ENCODE results near the gene PGLYRP1.

The PGLYRP1 gene

GRCh38 chr19:46068345-46069258 is 45.7 kb upstream of the PGLYRP1 start (continued):
- TF ChIP-seq ZNF398 (tag by site-specific recombination; IDR thresholded peaks at IDR 0.05), result peak; percentile 60
- TF ChIP-seq ZNF366 (tag by site-specific recombination; conservative IDR thresholded peaks at IDR 0.05), result peak; percentile 94
- no peak for TF ChIP-seq ZNF544 (tag by site-specific recombination; IDR thresholded peaks at IDR 0.05)
- TF ChIP-seq ZIC2 (tag by site-specific recombination; IDR thresholded peaks at IDR 0.05), result peak; percentile 47
- TF ChIP-seq HIC1 (tag by site-specific recombination; IDR thresholded peaks at IDR 0.05), result peak; percentile 29; the same call in 1 of the 2 replicates
- peak; percentile 45; the same call in 1 of the 2 replicates for TF ChIP-seq ZFP37 (tag by site-specific recombination; IDR thresholded peaks at IDR 0.05)
- no peak for TF ChIP-seq ZNF174 (tag by site-specific recombination; IDR thresholded peaks at IDR 0.05)
- TF ChIP-seq MZF1 (tag by site-specific recombination; IDR thresholded peaks at IDR 0.05; ENCODE audit: borderline replicate concordance), result 0 out of 2 replicates have a peak, but pooled peaks have one; percentile 24
- TF ChIP-seq ZNF660 (tag by site-specific recombination; IDR thresholded peaks at IDR 0.05), result peak; percentile 75
- TF ChIP-seq HOXD13 (CRISPR knock-in tag; IDR thresholded peaks at IDR 0.05; ENCODE audit: borderline replicate concordance), result peak; percentile 33; the same call in 1 of the 2 replicates
- TF ChIP-seq ZNF571 (tag by site-specific recombination; IDR thresholded peaks at IDR 0.05), result no peak
- TF ChIP-seq ZNF513 (tag by site-specific recombination; IDR thresholded peaks at IDR 0.05), result peak; percentile 49; the same call in 1 of the 2 replicates
- TF ChIP-seq TCF7L2 (IDR thresholded peaks at IDR 0.05; ENCODE audit: borderline replicate concordance, low read depth, low read length), result peak; percentile 77; the same call in 1 of the 2 replicates
- TF ChIP-seq WT1 (tag by site-specific recombination; IDR thresholded peaks at IDR 0.05), result peak; percentile 50; the same call in 1 of the 2 replicates
- peak; percentile 59 for TF ChIP-seq ZNF335 (tag by site-specific recombination; conservative IDR thresholded peaks at IDR 0.05)
- peak; percentile 69 for TF ChIP-seq ZNF341 (tag by site-specific recombination; IDR thresholded peaks at IDR 0.05; ENCODE audit: low read depth)
- TF ChIP-seq PATZ1 (tag by site-specific recombination; IDR thresholded peaks at IDR 0.05), result peak; percentile 60; the same call in 1 of the 2 replicates
- TF ChIP-seq ZNF585B (tag by site-specific recombination; IDR thresholded peaks at IDR 0.05), result no peak
- TF ChIP-seq ZNF629 (tag by site-specific recombination; IDR thresholded peaks at IDR 0.05), result peak; percentile 54; the same call in 1 of the 2 replicates
- TF ChIP-seq IKZF3 (tag by site-specific recombination; IDR thresholded peaks at IDR 0.05), result peak; percentile 38; the same call in 1 of the 2 replicates
- TF ChIP-seq, protein P1, sequence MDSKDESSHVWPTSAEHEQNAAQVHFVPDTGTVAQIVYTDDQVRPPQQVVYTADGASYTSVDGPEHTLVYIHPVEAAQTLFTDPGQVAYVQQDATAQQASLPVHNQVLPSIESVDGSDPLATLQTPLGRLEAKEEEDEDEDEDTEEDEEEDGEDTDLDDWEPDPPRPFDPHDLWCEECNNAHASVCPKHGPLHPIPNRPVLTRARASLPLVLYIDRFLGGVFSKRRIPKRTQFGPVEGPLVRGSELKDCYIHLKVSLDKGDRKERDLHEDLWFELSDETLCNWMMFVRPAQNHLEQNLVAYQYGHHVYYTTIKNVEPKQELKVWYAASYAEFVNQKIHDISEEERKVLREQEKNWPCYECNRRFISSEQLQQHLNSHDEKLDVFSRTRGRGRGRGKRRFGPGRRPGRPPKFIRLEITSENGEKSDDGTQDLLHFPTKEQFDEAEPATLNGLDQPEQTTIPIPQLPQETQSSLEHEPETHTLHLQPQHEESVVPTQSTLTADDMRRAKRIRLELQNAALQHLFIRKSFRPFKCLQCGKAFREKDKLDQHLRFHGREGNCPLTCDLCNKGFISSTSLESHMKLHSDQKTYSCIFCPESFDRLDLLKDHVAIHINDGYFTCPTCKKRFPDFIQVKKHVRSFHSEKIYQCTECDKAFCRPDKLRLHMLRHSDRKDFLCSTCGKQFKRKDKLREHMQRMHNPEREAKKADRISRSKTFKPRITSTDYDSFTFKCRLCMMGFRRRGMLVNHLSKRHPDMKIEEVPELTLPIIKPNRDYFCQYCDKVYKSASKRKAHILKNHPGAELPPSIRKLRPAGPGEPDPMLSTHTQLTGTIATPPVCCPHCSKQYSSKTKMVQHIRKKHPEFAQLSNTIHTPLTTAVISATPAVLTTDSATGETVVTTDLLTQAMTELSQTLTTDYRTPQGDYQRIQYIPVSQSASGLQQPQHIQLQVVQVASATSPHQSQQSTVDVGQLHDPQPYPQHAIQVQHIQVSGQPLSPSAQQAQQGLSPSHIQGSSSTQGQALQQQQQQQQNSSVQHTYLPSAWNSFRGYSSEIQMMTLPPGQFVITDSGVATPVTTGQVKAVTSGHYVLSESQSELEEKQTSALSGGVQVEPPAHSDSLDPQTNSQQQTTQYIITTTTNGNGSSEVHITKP (tag by site-specific recombination; IDR thresholded peaks at IDR 0.05), result peak; percentile 49
- TF ChIP-seq, protein P2, sequence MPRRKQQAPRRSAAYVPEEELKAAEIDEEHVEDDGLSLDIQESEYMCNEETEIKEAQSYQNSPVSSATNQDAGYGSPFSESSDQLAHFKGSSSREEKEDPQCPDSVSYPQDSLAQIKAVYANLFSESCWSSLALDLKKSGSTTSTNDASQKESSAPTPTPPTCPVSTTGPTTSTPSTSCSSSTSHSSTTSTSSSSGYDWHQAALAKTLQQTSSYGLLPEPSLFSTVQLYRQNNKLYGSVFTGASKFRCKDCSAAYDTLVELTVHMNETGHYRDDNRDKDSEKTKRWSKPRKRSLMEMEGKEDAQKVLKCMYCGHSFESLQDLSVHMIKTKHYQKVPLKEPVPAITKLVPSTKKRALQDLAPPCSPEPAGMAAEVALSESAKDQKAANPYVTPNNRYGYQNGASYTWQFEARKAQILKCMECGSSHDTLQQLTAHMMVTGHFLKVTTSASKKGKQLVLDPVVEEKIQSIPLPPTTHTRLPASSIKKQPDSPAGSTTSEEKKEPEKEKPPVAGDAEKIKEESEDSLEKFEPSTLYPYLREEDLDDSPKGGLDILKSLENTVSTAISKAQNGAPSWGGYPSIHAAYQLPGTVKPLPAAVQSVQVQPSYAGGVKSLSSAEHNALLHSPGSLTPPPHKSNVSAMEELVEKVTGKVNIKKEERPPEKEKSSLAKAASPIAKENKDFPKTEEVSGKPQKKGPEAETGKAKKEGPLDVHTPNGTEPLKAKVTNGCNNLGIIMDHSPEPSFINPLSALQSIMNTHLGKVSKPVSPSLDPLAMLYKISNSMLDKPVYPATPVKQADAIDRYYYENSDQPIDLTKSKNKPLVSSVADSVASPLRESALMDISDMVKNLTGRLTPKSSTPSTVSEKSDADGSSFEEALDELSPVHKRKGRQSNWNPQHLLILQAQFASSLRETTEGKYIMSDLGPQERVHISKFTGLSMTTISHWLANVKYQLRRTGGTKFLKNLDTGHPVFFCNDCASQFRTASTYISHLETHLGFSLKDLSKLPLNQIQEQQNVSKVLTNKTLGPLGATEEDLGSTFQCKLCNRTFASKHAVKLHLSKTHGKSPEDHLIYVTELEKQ (tag by site-specific recombination; IDR thresholded peaks at IDR 0.05; ENCODE audit: borderline replicate concordance), result peak; percentile 61; the same call in 1 of the 2 replicates
- TF ChIP-seq SCRT2 (tag by site-specific recombination; IDR thresholded peaks at IDR 0.05), result peak; percentile 43; the same call in 1 of the 2 replicates

Measured in HEK293 (cell line).